ENCODE measurements around the gene TMEM176B.

DNA sequence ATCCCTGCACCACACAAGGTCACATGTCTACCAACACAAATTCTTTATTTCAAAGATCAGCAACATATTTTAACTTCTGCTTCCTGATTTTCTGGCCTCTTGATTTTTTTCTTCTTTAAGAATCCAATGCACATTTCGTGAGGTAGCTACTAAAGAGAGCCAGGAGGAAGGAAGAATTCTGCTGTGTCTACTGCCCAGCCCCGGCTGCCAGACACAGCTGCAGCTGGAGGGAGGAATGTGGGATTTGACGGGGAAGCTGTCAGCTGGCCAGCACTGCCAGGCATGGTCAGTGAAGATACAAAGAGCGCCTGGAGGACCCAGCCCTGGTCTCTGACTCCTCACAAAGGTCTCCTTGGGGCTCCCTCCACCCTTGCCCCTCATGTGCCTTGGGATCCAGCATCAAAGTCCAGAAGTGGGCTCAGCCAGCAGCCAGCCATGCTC, 45.3 kb upstream of the TMEM176B start:
- TF ChIP-seq, protein P1, sequence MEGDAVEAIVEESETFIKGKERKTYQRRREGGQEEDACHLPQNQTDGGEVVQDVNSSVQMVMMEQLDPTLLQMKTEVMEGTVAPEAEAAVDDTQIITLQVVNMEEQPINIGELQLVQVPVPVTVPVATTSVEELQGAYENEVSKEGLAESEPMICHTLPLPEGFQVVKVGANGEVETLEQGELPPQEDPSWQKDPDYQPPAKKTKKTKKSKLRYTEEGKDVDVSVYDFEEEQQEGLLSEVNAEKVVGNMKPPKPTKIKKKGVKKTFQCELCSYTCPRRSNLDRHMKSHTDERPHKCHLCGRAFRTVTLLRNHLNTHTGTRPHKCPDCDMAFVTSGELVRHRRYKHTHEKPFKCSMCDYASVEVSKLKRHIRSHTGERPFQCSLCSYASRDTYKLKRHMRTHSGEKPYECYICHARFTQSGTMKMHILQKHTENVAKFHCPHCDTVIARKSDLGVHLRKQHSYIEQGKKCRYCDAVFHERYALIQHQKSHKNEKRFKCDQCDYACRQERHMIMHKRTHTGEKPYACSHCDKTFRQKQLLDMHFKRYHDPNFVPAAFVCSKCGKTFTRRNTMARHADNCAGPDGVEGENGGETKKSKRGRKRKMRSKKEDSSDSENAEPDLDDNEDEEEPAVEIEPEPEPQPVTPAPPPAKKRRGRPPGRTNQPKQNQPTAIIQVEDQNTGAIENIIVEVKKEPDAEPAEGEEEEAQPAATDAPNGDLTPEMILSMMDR (IDR thresholded peaks at IDR 0.05): no peak
- TF ChIP-seq POLR2A (IDR thresholded peaks at IDR 0.05): no peak
